Kidney (tissue), 14 donors: ENCODE data around the gene LAMTOR2. TPM values are rescaled to one million over a fixed set of nuclear protein-coding genes. Genes with fewer than 3 reads are reported as not detected.

Source experiments
- DNase-seq, 5 donors: peaks; one replicate each; pipeline ENCODE4 v3.0.0-alpha.2; 2013 to 2020
- FAIRE-seq: peaks from 2 replicates; lab custom pipeline; 2012; peaks lifted over from hg19 to GRCh38; lab: Jason Lieb, UNC
- H3K27ac ChIP-seq, 2 donors: one replicate each; pipeline ENCODE4 v1.7.0; 2013; ENCODE audit warnings: low read depth in 2 of 2, low read length in 2 of 2, inconsistent platforms in 1 of 2
- H3K27me3 ChIP-seq: one replicate; pipeline ENCODE4 v1.7.1; 2013; ENCODE audit warnings: low read length, inconsistent platforms; ENCODE audit not compliant: control insufficient read depth, insufficient read depth
- H3K36me3 ChIP-seq, 3 donors: one replicate each; pipeline versions ENCODE4 v1.7.0 to v1.7.1; 2013; ENCODE audit warnings: low read length in 3 of 3, control low read depth in 1 of 3, inconsistent platforms in 1 of 3; ENCODE audit not compliant: insufficient read depth in 3 of 3, control insufficient read depth in 2 of 3
- H3K4me1 ChIP-seq, 3 donors: one replicate each; pipeline versions ENCODE4 v1.7.0 to v1.7.1; 2013; ENCODE audit warnings: low read length in 3 of 3, inconsistent platforms in 1 of 3, low read depth in 1 of 3; ENCODE audit not compliant: control insufficient read depth in 2 of 3, insufficient read depth in 2 of 3
- H3K4me3 ChIP-seq, 3 donors: one replicate each; pipeline versions ENCODE4 v1.7.0 to v1.8.1; 2013; ENCODE audit warnings: low read length in 3 of 3, control low read depth in 1 of 3, inconsistent platforms in 1 of 3
- H3K9ac ChIP-seq, 3 donors: one replicate each; pipeline versions ENCODE4 v1.7.0 to v1.7.1; 2013; ENCODE audit warnings: low read length in 3 of 3, control low read depth in 1 of 3, inconsistent platforms in 1 of 3
- H3K9me3 ChIP-seq, 3 donors: one replicate each; pipeline versions ENCODE4 v1.7.0 to v1.7.1; 2013; ENCODE audit warnings: low read length in 3 of 3, control low read depth in 1 of 3, inconsistent platforms in 1 of 3; ENCODE audit not compliant: control insufficient read depth in 2 of 3, insufficient read depth in 1 of 3
- CTCF ChIP-seq: IDR thresholded peaks from 3 replicates; pipeline ENCODE4 v1.5.1; 2012; ENCODE audit warnings: mild to moderate bottlenecking, moderate library complexity, borderline replicate concordance; ENCODE audit not compliant: insufficient read depth; ENCODE audit errors: extremely low read depth
- intact Hi-C: fragments of 100-400 bp; cut with DNase I; formaldehyde crosslinking; loops from one replicate; pipeline ENCODE4 v1.11.1; 2022
- polyA plus RNA-seq: library from polyadenylated mRNA; stranded (reverse); fragments of 350-450 nt; fragmentation: Illumina TruSeq; extraction: RNeasy Lipid Tissue Mini Kit (QIAGEN cat#74804); gene quantifications from one replicate; pipeline ENCODE4 v1.2.3, GENCODE V29; 2014; ENCODE audit warnings: low read depth, low replicate concordance; ENCODE audit not compliant: insufficient read depth
- total RNA-seq: library from RNA; stranded (reverse); fragmentation: NEBNext Ultra II Directional; extraction: Animal tissue kit (Norgen Biotek cat#: 25700); gene quantifications from one replicate; pipeline ENCODE4 v1.2.1, GENCODE V29; 2021
- donor health status: control.
- donor health status: control.
- donor health status: control.
- donor health status: control.
- donor health status: control.
- donor health status: DM: yes; HTN: yes; CAD: no.
- donor health status: Normal renal cell carcinoma (clear cell type).

The LAMTOR2 gene
- total and polyA plus RNA-seq, 2 donors from 2014 or later, result 50.8 to 200 TPM

GRCh38 chr1:156108057-156108456 is 53.5 kb downstream of the LAMTOR2 start:
- no peak for FAIRE-seq
- H3K4me1 ChIP-seq, result peaks cover 4 to 31% (median 23%) of the 10 kb centered on the region in 3 donors
- no peaks in the 10 kb centered on the region for H3K27me3 ChIP-seq
- TF ChIP-seq CTCF, result no peak
- H3K27ac ChIP-seq, result no peak overlapping the region
- no peaks in the 10 kb centered on the region for H3K36me3 ChIP-seq
- no peak for DNase-seq
- no peaks in the 10 kb centered on the region for H3K9me3 ChIP-seq
- no peak overlapping the region for H3K4me3 ChIP-seq
- no peak overlapping the region for H3K9ac ChIP-seq
- intact Hi-C loops, result no loop called here

Other genes with a start within 250 kb of the LAMTOR2 start
- gene GON4L, start 197.6 kb upstream of the LAMTOR2 start, total RNA-seq, result 62.1 TPM
- 14.2 TPM for gene GON4L, start 197.6 kb upstream of the LAMTOR2 start, polyA plus RNA-seq
- 16.8 TPM for gene SYT11, start 195.2 kb upstream of the LAMTOR2 start, total RNA-seq
- gene SYT11, start 195.2 kb upstream of the LAMTOR2 start, polyA plus RNA-seq, result 8.4 TPM
- gene RIT1, start 143.4 kb upstream of the LAMTOR2 start, total RNA-seq, result 40.8 TPM
- 33.2 TPM for gene RIT1, start 143.4 kb upstream of the LAMTOR2 start, polyA plus RNA-seq
- gene KHDC4, start 120.4 kb upstream of the LAMTOR2 start, total RNA-seq, result 57.4 TPM
- 19.8 TPM for gene KHDC4, start 120.4 kb upstream of the LAMTOR2 start, polyA plus RNA-seq
- not detected for gene RXFP4, start 113.1 kb upstream of the LAMTOR2 start, total RNA-seq
- gene RXFP4, start 113.1 kb upstream of the LAMTOR2 start, polyA plus RNA-seq, result 0.32 TPM
- gene ARHGEF2, start 76.2 kb upstream of the LAMTOR2 start, total RNA-seq, result 99.6 TPM
- gene ARHGEF2, start 76.2 kb upstream of the LAMTOR2 start, polyA plus RNA-seq, result 32.3 TPM
- gene SSR2, start 33.8 kb upstream of the LAMTOR2 start, total RNA-seq, result 175 TPM
- 300 TPM for gene SSR2, start 33.8 kb upstream of the LAMTOR2 start, polyA plus RNA-seq
- 24.5 TPM for gene UBQLN4, start 984 bp upstream of the LAMTOR2 start, total RNA-seq
- gene UBQLN4, start 984 bp upstream of the LAMTOR2 start, polyA plus RNA-seq, result 24.6 TPM
- 51.4 TPM for gene RAB25, start 6.4 kb downstream of the LAMTOR2 start, total RNA-seq
- gene RAB25, start 6.4 kb downstream of the LAMTOR2 start, polyA plus RNA-seq, result 73.0 TPM
- gene MEX3A, start 27.7 kb downstream of the LAMTOR2 start, total RNA-seq, result 1.7 TPM
- gene MEX3A, start 27.7 kb downstream of the LAMTOR2 start, polyA plus RNA-seq, result 1.0 TPM
- gene LMNA, start 59.9 kb downstream of the LAMTOR2 start, total RNA-seq, result 384 TPM
- 145 TPM for gene LMNA, start 59.9 kb downstream of the LAMTOR2 start, polyA plus RNA-seq
- 45.9 TPM for gene SEMA4A, start 98.8 kb downstream of the LAMTOR2 start, total RNA-seq
- gene SEMA4A, start 98.8 kb downstream of the LAMTOR2 start, polyA plus RNA-seq, result 16.4 TPM
- 28.1 TPM for gene SLC25A44, start 139.3 kb downstream of the LAMTOR2 start, total RNA-seq
- 29.0 TPM for gene SLC25A44, start 139.3 kb downstream of the LAMTOR2 start, polyA plus RNA-seq
- gene PMF1, start 158.2 kb downstream of the LAMTOR2 start, total RNA-seq, result 65.6 TPM
- 110 TPM for gene PMF1, start 158.2 kb downstream of the LAMTOR2 start, polyA plus RNA-seq
- gene BGLAP, start 187.4 kb downstream of the LAMTOR2 start, total RNA-seq, result 1.8 TPM
- gene BGLAP, start 187.4 kb downstream of the LAMTOR2 start, polyA plus RNA-seq, result 1.7 TPM
- 4.2 TPM for gene PAQR6, start 193.3 kb downstream of the LAMTOR2 start, total RNA-seq
- gene PAQR6, start 193.3 kb downstream of the LAMTOR2 start, polyA plus RNA-seq, result 2.0 TPM
- 69.5 TPM for gene SMG5, start 228.0 kb downstream of the LAMTOR2 start, total RNA-seq
- gene SMG5, start 228.0 kb downstream of the LAMTOR2 start, polyA plus RNA-seq, result 46.1 TPM
- 2.7 TPM for gene TMEM79, start 229.5 kb downstream of the LAMTOR2 start, total RNA-seq
- gene TMEM79, start 229.5 kb downstream of the LAMTOR2 start, polyA plus RNA-seq, result 3.9 TPM
- gene GLMP, start 240.9 kb downstream of the LAMTOR2 start, total RNA-seq, result 52.4 TPM
- gene GLMP, start 240.9 kb downstream of the LAMTOR2 start, polyA plus RNA-seq, result 154 TPM
- not detected for gene VHLL, start 244.5 kb downstream of the LAMTOR2 start, total RNA-seq
- not detected for gene VHLL, start 244.5 kb downstream of the LAMTOR2 start, polyA plus RNA-seq